Right lobe of liver (tissue), 4 donors: Measurements from ENCODE around the gene ECE1.
"Not testable (repeated sequence)": the region's sequence is repeated elsewhere in the genome, so short reads cannot be mapped to it uniquely, and the experiment has no call there.

Experiments
- POLR2A ChIP-seq: fragments of 450-650 bp; IDR thresholded peaks from one replicate; pipeline ENCODE4 v1.6.1; 2017; ENCODE audit warnings: antibody characterized with exemption, mild to moderate bottlenecking
- TF ChIP-seq, protein P1 (sequence below), 4 donors: fragments of 200-600 bp in 3 of 4; fragments of 450-650 bp in 1 of 4; IDR thresholded peaks; one replicate each; pipeline versions ENCODE4 v1.5.1 to v1.8.0; 2016 to 2022; ENCODE audit warnings: antibody characterized with exemption in 4 of 4, mild to moderate bottlenecking in 2 of 4
- donor health status: DM: no; HTN: no; CAD: no.
- donor health status: DM: no; HTN: no; CAD: no.
- donor health status: DM: no; HTN: yes; CAD: no.

DNA sequence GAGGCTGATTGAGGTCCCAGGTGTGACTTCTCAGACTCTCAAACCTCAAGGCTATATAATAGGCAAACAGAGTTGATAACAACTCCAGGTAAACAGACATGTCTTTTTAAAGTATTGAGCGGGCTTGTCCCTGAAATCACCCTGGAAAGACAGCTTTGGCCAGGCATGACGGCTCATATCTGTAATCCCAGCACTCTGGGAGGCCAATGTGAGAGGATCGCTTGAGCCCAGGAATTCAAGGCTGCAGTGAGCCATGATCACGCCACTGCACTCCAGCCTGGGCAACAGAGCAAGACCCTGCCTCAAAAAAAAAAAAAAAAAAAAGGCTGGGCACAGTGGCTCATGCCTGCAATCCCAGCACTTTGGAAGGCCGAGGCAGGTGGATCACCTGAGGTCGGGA is 4.9 kb downstream of the ECE1 start:
- TF ChIP-seq, protein P1, sequence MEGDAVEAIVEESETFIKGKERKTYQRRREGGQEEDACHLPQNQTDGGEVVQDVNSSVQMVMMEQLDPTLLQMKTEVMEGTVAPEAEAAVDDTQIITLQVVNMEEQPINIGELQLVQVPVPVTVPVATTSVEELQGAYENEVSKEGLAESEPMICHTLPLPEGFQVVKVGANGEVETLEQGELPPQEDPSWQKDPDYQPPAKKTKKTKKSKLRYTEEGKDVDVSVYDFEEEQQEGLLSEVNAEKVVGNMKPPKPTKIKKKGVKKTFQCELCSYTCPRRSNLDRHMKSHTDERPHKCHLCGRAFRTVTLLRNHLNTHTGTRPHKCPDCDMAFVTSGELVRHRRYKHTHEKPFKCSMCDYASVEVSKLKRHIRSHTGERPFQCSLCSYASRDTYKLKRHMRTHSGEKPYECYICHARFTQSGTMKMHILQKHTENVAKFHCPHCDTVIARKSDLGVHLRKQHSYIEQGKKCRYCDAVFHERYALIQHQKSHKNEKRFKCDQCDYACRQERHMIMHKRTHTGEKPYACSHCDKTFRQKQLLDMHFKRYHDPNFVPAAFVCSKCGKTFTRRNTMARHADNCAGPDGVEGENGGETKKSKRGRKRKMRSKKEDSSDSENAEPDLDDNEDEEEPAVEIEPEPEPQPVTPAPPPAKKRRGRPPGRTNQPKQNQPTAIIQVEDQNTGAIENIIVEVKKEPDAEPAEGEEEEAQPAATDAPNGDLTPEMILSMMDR (IDR thresholded peaks at IDR 0.05) = not testable (repeated sequence)
- not testable (repeated sequence) for TF ChIP-seq POLR2A
